Right forelimb (tissue), 1 donor: ENCODE results near the gene SEPTIN1.
A peak's percentile ranks its signal among the peaks of the same experiment; 100 is the strongest.
"Not testable (repeated sequence)": the region's sequence is repeated elsewhere in the genome, so short reads cannot be mapped to it uniquely, and the experiment has no call there.

Experiments used
- DNase-seq: peaks from one replicate; pipeline ENCODE4 v3.0.0-alpha.2; 2018

SEPTIN1 gene

GRCh38 chr16:30337964-30338357 is 44.4 kb downstream of the SEPTIN1 start:
- not testable (repeated sequence) for DNase-seq

DNA sequence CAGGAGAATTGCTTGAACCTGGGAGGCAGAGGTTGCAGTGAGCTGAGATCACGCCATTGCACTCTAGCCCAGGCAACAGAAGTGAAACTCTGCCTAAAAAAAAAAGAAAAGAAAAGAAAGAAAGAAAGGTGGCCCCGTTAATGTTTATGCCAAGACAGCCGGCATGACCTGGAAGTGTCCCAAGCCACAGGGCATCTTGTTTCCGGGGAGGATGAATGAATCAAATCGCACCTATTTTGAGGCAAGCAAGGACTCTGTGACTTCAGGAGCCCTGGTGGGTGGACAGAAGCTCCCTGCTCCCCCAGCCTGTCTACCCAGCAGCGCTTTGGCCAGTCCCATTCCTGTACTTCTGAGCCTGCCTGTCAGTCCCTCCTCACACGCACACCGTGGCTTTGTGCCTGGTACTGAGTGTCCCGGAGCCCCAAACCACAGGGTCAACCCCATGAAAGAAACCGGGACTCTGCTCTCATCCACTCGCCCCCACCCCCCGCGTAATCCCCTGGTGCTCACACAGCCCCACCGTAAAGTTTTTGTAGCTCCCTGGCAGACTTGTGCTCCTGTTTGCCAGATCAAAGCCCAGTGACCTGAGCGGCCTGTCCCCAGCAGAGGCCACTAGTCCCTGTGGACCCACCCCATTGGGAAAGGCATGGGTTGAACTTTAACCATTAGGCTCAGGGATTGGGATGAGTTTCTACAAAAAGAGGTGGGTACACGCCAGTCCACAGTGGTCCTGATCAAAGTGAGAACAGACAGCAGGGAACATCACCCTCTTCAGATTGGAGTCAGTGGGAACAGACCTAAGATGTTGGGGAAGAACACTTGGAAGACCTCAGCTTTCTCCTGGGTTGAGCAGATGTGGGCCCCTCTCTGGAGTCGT is 46.5 kb downstream of the SEPTIN1 start:
- DNase-seq: no peak

- peak; percentile 87 for DNase-seq
Measured at GRCh38 chr16:30335028-30335597, 47.2 kb downstream of the SEPTIN1 start.

- peak; percentile 81 for DNase-seq
Measured at GRCh38 chr16:30334473-30334989, 47.8 kb downstream of the SEPTIN1 start.
